Measurements from ENCODE around the gene FAM151A. TPM values are rescaled to one million over a fixed set of nuclear protein-coding genes. Genes with fewer than 3 reads are reported as not detected.

FAM151A gene
- total and polyA plus RNA-seq, 2 of the 13 experiments (the other 11 are each of a cell fraction or from before 2014, with no cell fraction given), result 0.29 to 3.6 TPM

DNA sequence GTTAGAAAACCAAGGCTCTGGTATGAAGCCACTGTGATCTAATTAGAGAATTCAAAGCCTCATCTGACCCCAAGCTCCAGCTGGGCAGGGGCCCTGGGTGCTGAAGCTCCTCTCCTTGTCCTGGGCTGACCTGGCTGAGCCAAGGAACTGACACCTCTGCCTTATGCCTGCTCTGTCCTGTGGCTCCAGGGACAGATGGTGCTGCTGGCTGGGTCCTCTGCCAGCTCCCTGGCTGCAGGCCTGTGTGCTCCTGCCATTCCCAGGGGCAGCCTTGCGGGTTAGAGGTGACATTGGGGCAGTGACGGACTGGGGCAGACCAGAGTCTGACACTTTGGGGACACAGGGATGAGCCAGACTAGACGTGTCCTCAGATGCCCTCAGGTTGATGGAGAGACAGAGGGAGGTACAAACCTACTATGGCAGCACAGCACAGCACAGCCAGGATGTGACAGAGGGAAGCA is 63.5 kb downstream of the FAM151A start:
- 93% methylated on average over 3 of the region's 3 CpGs for WGBS (ENCODE audit: low lambda C conversion rate)
- H3K4me2 ChIP-seq (ENCODE audit: low read depth, low read length), result no peak overlapping the region
- intact Hi-C loops (cut with micrococcal nuclease; ENCODE audit: unreplicated experiment), result no loop called here
- no peak for FAIRE-seq
- no peak overlapping the region for H3K4me3 ChIP-seq (replicated peaks in 1 of 3; ENCODE audit: insufficient read depth in 1 of 3, low read depth in 2 of 3, low read length in 3 of 3)
- no peaks in the 10 kb centered on the region for H3K36me3 ChIP-seq (replicated peaks in 1 of 2; ENCODE audit: control insufficient read depth in 1 of 2, insufficient read depth in 2 of 2, low read length in 2 of 2)
- H3K9ac ChIP-seq (ENCODE audit: insufficient read depth, low read depth, low read length), result no peak overlapping the region
- peak; percentile 29 for ATAC-seq
- no peak overlapping the region for H2AFZ ChIP-seq (ENCODE audit: low read length)
- no peaks in the 10 kb centered on the region for H4K20me1 ChIP-seq (ENCODE audit: insufficient read depth, low read length)
- DNase-seq (ENCODE audit: low spot score), result no peak
- TF ChIP-seq SMAD1 (CRISPR knock-in tag; IDR thresholded peaks at IDR 0.05; ENCODE audit: borderline replicate concordance, low read depth) (no peak), TBX3 (IDR thresholded peaks at IDR 0.05; ENCODE audit: borderline replicate concordance) (no peak), ZSCAN22 (CRISPR knock-in tag; IDR thresholded peaks at IDR 0.05) (no peak), SUZ12 (IDR thresholded peaks at IDR 0.05; ENCODE audit: low read depth, low read length) (no peak), ZNF343 (CRISPR knock-in tag; IDR thresholded peaks at IDR 0.05) (no peak), STAT5B (CRISPR knock-in tag; IDR thresholded peaks at IDR 0.05) (no peak)
- TF ChIP-seq, protein P1, sequence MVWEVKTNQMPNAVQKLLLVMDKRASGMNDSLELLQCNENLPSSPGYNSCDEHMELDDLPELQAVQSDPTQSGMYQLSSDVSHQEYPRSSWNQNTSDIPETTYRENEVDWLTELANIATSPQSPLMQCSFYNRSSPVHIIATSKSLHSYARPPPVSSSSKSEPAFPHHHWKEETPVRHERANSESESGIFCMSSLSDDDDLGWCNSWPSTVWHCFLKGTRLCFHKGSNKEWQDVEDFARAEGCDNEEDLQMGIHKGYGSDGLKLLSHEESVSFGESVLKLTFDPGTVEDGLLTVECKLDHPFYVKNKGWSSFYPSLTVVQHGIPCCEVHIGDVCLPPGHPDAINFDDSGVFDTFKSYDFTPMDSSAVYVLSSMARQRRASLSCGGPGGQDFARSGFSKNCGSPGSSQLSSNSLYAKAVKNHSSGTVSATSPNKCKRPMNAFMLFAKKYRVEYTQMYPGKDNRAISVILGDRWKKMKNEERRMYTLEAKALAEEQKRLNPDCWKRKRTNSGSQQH (CRISPR knock-in tag; IDR thresholded peaks at IDR 0.05; ENCODE audit: low read depth), result no peak
- ChIA-PET CTCF (ENCODE audit: low intra/inter-chr PET ratio, low total read pairs) (no interaction called here), POLR2A (no interaction called here)
- H3K27me3 ChIP-seq (ENCODE audit: control insufficient read depth in 1 of 2, insufficient read depth in 2 of 2, low read length in 2 of 2), result no peaks in the 10 kb centered on the region
- H3K9me3 ChIP-seq (ENCODE audit: low read length), result no peaks in the 10 kb centered on the region; the same call in 1 of the 2 replicates
- H3K4me1 ChIP-seq (ENCODE audit: insufficient read depth, low read length), result peaks cover 29% of the 10 kb centered on the region
- H3K27ac ChIP-seq (ENCODE audit: extremely low read length, insufficient read depth, low read length), result no peak overlapping the region
- BruUV-seq (replicated peaks), result no TSS peak
- in situ Hi-C loops (cut with HindIII; ENCODE audit: extremely low pct_ligation_motif_present, low pct_unique_long_range_greater_than_20kb), result no loop called here
- no peaks in the 10 kb centered on the region for H3K79me2 ChIP-seq (ENCODE audit: insufficient read depth, low read length)

Other genes starting within 250 kb of the FAM151A start
- 7.5 and 8.5 TPM in 2 replicates for gene SSBP3, start 217.1 kb downstream of the FAM151A start, total RNA-seq (2016; rRNA removed; fragmentation: Illumina TruSeq; extraction: Trizol)
- gene SSBP3, start 217.1 kb downstream of the FAM151A start, polyA plus RNA-seq (2011; rRNA removed), result 17.6 and 19.0 TPM in 2 replicates
- gene ACOT11, start 75.3 kb downstream of the FAM151A start, total RNA-seq (2016; rRNA removed; fragmentation: Illumina TruSeq; extraction: Trizol), result 3.0 and 3.3 TPM in 2 replicates
- 2.6 and 2.8 TPM in 2 replicates for gene ACOT11, start 75.3 kb downstream of the FAM151A start, polyA plus RNA-seq (2011; rRNA removed)
- 0.09 TPM in 1 of 2 replicates, not detected in the other for gene MROH7, start 18.3 kb upstream of the FAM151A start, total RNA-seq (2016; rRNA removed; fragmentation: Illumina TruSeq; extraction: Trizol)
- gene MROH7, start 18.3 kb upstream of the FAM151A start, polyA plus RNA-seq (2011; rRNA removed), result 0.08 and 0.09 TPM in 2 replicates
- gene TTC4, start 92.3 kb upstream of the FAM151A start, total RNA-seq (2016; rRNA removed; fragmentation: Illumina TruSeq; extraction: Trizol), result 24.7 and 36.9 TPM in 2 replicates
- gene TTC4, start 92.3 kb upstream of the FAM151A start, polyA plus RNA-seq (2011; rRNA removed), result 12.4 and 13.1 TPM in 2 replicates
- 4.6 and 5.5 TPM in 2 replicates for gene PARS2, start 141.0 kb upstream of the FAM151A start, total RNA-seq (2016; rRNA removed; fragmentation: Illumina TruSeq; extraction: Trizol)
- 2.4 and 3.2 TPM in 2 replicates for gene PARS2, start 141.0 kb upstream of the FAM151A start, polyA plus RNA-seq (2011; rRNA removed)
- not detected in 2 replicates for gene TTC22, start 177.8 kb upstream of the FAM151A start, total RNA-seq (2016; rRNA removed; fragmentation: Illumina TruSeq; extraction: Trizol)
- gene TTC22, start 177.8 kb upstream of the FAM151A start, polyA plus RNA-seq (2011; rRNA removed), result not detected in 2 replicates

All from HepG2 (cell line).